ENCODE results near the gene APLP2.

- TF ChIP-seq CTCF (IDR thresholded peaks at IDR 0.05; ENCODE audit: insufficient read depth, low read length, poor library complexity, severe bottlenecking) (no peak), EZH2phosphoT487 (conservative IDR thresholded peaks at IDR 0.05; ENCODE audit: low read length) (no peak)
These were observed 114.3 kb downstream of the APLP2 start for GRCh38 chr11:130183878-130184610.
